ENCODE results near the gene FDXR.

FDXR gene

DNA sequence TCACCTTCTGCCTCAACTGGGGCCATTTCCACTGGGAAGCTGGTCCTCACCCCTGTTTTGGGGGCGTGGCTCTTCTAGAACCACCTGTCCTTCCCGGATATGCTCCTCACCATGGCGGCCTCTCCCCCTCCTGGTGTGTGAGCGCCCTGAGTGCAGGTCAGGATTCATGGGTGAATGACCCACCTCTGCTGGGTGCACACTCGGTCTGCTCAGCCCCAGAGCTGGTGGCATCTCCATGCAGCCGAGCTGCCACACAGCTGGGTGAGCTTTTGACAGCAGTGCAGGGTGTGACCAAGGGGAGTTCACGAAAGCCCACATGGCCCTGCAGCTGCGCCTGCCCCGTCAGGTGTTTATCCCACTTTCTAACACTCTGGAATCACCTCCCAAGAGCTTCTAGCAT lies 40.4 kb downstream of the FDXR start:
- no peak for DNase-seq

DNA sequence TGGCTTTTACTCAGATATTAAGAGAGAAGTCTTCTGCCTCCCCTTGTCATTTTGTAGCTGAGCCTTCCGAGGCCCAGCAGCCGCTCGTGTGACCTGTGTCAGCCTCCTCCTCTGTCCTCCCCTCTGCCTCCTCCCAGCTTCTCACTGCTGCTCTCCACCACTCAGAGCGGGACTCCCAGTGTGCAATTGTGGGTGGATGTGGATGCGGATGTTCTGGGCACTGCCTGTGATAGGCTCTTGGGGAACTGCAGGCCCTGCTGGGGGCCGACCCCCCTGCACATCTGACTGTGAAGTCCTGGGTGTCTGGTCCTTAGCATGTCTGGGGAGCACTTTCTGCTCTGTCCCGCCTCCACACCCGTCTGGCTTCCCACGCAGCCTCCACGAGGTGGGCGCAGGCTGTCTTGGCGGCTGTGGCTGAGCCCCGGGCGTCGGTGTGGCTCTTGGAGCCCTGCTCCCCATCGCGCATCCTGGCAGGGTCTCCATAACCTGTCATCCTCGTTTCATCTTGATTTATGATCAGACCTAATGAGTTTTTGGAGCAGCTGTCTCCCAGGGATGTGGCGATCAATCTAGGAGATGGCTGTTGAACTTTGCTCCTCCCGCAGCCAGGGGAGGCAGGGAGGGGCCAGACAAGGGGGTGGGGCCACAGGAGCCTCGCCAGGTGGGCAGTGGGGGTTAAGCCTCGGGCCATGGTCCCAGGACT lies 41.2 kb downstream of the FDXR start:
- DNase-seq, result no peak

- DNase-seq, result no peak
Measured at GRCh38 chr17:74830861-74831260, 41.9 kb downstream of the FDXR start.

GRCh38 chr17:74827800-74828199 lies 45.0 kb downstream of the FDXR start:
- DNase-seq, result no peak

GRCh38 chr17:74825952-74826719 lies 46.7 kb downstream of the FDXR start:
- DNase-seq, result no peak

DNA sequence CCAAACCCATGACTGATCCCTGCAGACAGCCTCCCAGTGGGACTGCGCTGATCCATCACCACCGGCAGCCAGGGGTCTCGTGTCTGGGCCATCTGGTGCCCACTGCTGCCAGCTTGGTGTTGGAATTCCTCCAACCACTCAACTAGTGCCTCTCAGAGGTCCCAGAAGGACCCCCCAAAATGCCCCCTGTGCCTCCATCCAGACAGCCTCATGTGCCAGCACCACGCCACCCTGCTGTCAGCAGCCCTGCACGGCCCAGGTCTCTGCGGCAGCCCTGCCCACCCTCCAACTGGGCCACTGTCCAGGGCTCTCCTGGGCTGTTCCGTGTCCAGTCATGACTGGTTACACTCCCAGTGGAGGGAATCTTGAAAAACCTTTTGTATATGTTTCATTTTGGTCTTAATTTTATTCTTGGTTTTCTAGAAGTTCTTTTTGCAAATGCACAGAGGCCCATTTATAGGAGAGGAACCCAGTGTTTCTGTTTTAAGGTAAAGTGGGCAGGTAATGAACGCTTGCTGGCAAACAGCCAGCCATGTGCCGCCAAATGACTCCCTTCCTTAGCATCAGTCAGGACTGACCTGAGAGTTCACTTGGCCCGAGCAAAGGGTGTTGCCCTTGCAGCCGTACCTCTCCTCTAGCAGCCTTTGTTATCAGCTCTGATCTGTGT lies 47.7 kb downstream of the FDXR start:
- DNase-seq, result no peak

DNA sequence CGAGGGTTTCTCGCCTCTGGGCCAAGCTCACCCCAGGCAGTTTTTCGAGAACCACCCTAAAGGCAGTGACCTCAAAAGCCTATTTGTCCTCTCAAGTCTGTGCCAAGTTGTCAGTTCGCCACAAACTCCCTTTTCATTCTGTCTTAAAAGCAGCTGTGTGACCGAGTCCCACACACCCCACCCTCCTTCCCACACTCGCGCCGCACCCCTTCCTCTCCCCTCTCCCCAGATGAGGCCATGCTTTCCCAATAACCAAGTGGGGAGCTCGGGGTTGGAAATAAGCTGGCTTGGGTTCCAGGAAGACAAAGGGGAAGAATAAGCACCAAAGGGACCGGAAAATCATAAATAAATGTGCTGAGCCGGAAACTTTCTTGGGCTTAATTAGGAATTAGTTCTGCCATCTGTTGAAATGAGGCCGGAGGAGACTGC lies 49.8 kb downstream of the FDXR start:
- no peak for DNase-seq

GRCh38 chr17:74822335-74822938 lies 50.4 kb downstream of the FDXR start:
- DNase-seq, result no peak

GRCh38 chr17:74821655-74822334 lies 51.0 kb downstream of the FDXR start:
- DNase-seq, result no peak

GRCh38 chr17:74819801-74820436 lies 52.9 kb downstream of the FDXR start:
- no peak for DNase-seq

- no peak for DNase-seq
Measured at GRCh38 chr17:74818291-74818938, 54.4 kb downstream of the FDXR start.

DNA sequence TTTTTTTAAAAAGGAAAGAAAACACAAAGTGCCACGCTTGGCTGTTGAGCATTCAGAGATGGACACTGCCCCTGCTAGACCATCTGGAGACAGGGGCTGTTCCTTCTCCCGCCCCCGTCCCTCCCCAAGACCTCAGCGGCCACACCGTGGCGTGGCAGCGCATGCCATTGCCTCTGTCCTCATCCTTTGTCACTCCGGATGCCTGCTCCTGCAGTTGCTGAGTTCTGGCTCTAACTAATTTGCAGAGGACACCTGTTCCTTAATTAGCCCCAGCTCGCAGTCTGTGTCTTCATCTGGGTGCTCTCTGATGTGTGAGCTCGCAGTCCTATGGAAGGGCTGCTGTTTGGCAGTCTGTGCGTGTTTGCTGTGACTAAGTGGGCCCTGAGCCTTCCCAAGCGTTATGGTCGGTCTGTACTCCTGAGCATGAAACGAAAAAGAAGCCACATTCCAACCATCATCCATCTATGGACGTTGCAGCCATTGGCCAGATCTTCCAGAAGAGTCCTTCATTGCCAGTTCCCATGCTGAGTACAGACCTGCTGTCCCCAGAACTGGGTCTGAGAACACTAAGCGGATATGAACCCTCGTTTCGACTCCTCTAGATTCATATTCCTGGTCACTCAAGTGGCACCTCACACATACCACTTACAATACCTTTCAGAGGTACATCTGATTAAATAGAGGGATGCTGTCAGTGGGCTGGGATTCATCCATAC lies 55.7 kb downstream of the FDXR start:
- DNase-seq, result no peak

DNA sequence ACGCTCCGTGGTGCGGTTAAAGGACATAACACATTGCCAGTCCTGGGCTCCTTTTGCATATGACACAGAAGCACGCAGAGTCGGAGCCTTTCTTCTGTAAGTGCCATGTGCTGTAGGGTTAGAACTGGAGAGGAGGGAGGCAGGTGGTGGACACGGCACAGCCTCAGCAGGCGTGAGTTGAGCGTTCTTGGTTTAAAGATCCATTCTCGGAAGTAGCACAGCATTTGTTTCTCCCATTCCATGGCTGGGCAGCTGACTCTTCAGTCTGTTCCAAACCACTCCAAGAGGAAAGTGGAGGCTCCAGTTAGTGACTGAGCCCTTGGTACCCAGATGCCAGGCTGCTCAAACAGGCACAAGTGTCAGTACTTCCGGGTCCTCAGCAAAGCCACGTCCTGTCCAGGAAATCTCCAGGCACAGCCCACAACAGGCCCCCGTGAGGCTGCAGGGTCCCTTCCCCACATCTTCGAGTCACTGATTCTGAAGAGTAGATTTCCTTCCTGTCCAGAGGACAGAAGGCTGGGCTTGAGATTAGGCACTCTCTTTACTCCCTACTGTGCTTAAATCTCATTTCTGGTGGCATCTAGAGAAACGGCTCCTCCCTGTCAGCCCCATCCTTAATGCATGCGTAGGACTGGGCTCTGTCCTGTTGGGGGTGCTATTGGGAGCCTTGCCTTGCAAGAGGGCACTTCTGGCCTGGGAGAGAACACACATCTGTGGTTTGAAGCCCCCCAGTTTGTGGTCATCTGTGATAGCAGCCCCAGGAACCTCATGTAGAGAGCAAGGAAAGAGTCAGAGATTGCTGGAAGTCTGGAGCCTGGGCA lies 57.0 kb downstream of the FDXR start:
- no peak for DNase-seq

DNA sequence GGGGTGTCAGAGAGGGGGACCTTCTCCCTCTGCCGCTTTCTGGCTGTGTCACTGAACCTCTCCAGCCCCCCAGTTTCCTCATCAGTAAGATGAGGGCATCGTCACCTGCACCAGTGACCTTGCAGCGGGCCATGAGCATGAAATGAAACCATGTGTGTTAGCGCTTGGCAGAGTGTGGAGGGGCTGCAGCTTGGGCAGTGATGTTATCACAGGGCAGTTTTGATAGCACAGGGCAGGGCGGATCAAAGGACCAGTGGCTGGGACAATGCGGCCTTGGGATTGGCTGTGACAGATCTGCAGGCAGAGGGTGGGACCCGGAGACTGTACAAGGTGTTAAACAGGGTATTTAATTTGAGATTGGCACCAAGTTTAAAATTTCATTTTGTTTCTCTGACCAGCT lies 57.7 kb downstream of the FDXR start:
- no peak for DNase-seq

DNA sequence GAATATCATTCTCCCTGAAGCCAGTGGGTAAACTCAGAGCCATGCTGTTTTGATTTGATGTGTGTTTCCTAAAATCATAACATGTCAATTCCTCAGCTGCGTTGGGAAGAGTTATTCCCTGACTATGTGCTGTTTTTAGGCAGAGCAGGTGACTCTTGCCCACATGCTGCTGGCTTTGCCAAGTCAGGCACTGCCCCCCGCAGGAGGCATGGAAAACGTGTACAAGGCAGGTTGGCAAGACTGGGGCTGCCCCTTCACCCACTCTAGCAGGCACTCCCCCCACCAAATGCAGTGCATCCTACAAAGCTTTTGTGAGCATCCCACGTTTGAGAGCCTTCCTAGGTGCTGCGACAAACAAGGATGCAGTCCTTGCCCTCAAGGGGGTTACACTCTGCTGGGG lies 58.3 kb downstream of the FDXR start:
- DNase-seq, result no peak

All from cortex of kidney (tissue), 1 donor.